Measurements from ENCODE around the gene ESYT1.

ESYT1 gene

GRCh38 chr12:56157201-56158028, 29.3 kb downstream of the ESYT1 start:
- peak; percentile 61 for DNase-seq

GRCh38 chr12:56158029-56158925, 30.2 kb downstream of the ESYT1 start, which contains the start of gene MYL6:
Gene MYL6 (plus strand): TSS chr12:56158359. CDS start chr12:56158402, 43 bp downstream.
- peak; percentile 98 for DNase-seq

DNA sequence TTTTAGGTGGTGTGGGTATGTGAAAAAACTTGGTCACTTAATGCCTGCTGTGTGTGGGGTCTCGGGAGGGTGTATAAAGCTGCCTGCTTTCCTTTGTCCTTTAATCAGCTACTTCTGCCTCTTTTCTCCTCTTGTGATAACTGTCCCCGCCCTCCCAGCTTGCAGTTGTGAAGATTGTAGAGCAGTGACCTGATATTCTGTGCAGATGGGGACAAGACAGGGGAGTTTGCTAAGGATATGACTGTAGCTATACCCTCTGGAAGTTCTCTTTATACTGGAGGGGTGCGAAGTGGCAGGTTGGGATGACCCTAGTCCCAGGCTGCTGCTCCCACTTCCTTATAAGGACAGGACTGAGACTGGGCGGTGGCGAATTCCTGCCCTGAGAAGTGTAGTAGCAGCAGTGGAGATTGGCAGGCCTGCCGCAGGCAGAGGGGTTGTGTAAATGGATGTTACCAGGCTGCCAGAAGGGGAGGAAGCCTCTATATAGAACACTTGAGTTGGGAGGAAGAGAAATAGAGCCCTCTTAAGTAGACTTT, 30.9 kb downstream of the ESYT1 start:
- peak; percentile 67 for DNase-seq

GRCh38 chr12:56159482-56160192, 31.6 kb downstream of the ESYT1 start:
- DNase-seq = no peak

DNA sequence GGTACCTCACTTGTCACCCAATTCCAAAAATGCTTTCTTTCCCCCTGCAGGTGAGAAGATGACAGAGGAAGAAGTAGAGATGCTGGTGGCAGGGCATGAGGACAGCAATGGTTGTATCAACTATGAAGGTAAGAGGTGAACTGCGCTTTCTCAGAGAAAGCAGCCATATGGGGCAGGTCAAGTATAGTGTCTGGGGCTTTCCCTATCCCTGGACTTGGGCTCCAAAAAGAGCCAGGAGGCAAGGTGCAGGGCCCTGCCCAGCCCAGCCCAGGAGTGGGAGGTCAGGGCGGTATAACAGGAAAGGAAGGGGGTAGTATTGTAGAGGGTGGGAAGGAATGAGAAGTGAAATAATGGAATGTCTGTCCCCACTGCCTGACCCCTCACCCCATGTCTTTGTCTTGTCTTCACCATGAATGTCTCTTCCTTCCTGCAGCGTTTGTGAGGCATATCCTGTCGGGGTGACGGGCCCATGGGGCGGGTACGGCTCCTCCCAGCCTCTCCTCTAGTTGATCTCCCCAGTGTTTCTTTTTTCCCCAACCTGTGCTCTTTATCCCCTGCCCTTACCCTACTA, 32.2 kb downstream of the ESYT1 start:
- DNase-seq = peak; percentile 34

- DNase-seq = no peak
These were observed 33.0 kb downstream of the ESYT1 start for GRCh38 chr12:56160894-56161689.

GRCh38 chr12:56161690-56162351, 33.8 kb downstream of the ESYT1 start:
- DNase-seq = no peak

DNA sequence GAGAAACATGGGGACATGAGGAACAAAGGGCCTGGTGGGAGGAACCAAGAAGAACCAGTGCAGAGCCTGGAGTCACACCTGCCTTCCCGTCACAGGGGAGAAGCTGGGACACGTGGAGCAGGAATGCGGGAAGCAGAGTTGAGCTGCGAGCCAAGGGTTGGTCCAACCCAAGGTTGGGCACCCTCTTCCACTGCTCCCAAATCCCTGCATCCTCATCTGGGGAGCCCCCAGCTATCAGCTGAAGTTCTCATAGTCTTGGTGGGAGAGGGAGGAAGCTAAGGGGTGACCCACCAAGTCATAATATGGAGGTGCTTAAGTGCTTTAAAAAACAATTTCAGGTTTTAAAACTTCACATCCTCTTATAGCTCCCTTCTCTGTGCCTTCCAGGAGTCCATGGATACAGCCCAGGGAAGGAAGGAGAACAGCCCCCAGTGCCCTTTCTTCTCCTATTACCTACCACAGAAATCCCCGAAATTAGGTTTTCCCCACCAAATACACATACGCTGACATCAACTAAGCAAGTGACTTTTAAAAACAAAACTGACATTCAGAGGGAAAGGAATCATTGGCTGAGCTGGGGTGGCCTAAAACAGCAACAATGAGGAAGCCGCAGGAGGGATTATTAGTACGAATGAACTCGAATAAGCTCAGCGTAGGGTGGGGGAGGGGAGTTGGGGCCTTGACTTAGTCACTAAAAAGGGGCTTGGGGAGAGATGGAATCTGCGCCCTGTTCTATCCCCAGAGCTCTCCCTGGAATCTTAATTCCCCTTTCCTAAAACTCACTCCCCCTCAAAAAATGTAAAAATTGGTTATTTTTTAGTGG, 34.6 kb downstream of the ESYT1 start:
- no peak for DNase-seq

GRCh38 chr12:56163533-56164344, 35.7 kb downstream of the ESYT1 start:
- DNase-seq = no peak

DNA sequence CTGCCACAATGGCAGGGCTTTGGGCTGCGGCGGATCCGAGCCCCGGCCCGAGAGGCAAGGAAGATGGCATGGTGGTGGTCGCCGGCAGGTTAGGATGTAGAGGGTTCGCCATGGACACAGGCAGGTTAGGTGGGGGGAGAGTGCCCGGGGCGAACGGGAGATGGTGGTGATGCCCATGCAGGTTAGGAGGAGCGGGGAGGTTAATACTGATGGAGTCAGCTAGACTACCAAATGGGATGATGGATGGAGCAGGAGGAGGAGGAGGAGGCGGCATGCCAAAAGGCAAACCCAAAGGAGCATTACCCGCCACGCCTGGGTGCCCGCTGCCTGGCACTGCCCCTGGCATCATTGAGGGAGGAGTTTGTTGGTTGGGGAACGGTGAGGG, 36.3 kb downstream of the ESYT1 start:
- no peak for DNase-seq

- DNase-seq = no peak
These were observed 37.3 kb downstream of the ESYT1 start for GRCh38 chr12:56165369-56165768.

- no peak for DNase-seq
These were observed 41.2 kb downstream of the ESYT1 start for GRCh38 chr12:56169229-56169759.

DNA sequence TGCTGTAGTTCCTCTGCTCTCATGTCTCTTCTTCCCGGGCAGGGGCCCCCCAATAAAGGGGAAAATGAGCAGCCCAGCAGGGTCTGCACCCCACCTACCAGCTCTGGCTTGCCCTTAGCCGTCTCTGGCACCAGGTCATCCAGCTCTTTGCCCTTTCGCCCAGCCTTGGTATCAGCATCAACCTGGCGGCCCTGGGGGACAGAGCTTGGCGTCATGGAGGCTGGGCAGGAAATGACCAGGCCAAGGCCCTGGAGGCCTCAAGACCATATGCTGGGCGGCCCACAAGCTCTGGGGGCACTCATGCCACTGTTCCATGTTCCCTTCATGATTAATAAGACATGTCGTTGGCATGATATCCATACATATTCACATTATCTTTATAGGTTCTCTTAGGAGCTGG, 44.8 kb downstream of the ESYT1 start:
- no peak for DNase-seq

GRCh38 chr12:56178347-56178746, 50.3 kb downstream of the ESYT1 start:
- no peak for DNase-seq

DNA sequence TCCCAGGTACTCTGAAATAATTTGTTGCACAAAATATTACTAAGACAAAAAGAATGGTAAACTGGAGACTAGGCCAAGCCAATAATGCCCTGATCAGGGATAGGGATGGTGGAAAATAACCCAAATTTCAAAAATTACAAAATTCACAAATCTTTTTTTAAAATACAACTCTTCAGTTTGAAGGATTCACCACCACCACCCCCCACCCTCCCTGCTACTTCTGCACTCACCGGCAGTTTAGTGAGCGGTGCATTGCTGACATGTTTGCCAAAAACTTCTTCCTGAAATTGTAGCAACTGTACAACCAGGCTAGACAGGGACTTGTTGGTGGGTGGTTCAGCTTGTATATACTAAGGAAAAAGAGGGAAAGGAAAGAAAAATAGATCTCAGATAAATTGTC, 58.9 kb downstream of the ESYT1 start:
- DNase-seq = no peak

DNA sequence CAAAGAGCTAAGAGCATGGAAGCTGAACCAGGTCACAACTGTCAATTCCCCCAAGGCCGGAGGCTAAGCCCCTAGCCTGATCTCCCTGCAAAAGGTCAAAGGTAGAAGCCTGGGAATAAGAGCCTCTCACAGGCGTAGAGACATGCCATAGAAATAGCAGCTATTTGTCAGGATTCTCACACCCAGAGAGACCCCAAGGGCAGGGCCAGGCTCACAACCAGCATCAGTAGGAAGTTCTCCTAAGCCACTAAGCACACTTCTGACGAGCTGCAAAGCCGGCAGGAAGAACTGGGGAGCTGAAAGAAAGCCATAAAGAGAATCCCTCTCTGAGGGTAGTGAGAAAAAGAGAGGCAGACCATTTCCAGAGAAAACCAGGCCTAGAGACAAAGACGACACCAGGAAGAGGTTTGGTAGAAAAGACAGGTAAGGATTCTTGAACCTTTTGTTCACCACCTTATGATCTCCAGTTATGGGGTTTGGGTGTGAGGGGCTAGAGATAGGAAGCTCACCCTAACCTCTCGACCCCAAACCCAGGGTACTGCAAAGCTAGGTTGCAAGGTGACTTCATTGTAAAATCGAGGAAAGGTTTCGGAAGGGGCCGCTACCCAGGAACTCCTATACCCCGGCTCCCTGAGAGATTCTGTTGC, 60.2 kb downstream of the ESYT1 start:
- DNase-seq = no peak

GRCh38 chr12:56188778-56189098, 60.7 kb downstream of the ESYT1 start:
- no peak for DNase-seq

DNA sequence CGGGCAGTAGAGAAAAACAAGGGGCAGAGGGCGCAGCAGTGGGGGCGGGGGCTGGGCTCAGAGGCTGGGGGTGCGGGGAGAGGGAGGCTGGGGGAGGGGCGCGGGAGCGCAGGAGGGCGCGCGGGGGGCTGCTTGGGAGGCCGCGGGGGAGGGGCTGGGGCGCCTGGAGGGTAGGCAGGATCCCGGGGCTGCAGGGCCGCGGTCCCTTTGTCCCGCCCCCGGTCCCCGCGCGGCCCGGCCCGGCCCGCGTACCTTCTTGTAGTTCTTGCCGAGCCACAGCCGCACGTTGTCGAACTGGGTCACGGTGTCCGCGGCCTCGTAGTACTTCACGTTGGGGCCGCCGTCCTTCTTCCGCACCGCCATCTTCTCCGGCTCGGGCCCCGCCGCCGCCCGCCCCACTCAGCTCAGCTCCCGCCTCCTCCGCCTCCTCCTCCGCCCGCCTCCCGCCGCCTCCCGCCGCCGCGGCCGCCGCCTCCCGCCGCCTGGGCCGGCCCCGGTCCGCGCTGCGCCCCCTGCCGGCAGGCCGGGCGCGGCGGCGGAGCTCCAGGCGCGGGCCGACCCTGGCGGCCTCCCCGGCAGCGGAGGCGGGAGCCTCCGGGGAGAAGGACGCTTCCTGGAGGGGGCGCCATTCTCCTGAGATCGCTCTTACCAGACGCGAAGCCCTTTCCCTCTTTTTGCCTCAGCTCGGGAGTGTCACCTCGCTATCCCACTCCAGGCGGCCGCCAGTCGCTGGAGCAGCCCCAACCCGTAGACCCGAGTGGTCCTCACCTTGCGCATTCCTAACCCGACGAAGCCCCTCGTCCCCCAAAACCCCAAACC, 61.2 kb downstream of the ESYT1 start, which contains the start of gene SMARCC2:
TSS of gene SMARCC2 (minus strand) at position 385 of the 819 bp plus-strand sequence. CDS start at position 363, 22 bp downstream.
- DNase-seq = peak; percentile 91

All from inflammatory macrophage treated with lipopolysaccharide for 4 hours (primary cell).